ENCODE results near the gene EGFR. TPM values are rescaled to one million over a fixed set of nuclear protein-coding genes. Genes with fewer than 3 reads are reported as not detected.

The EGFR gene
- total RNA-seq, 1 donor from 2014 or later = 78.3 TPM

GRCh38 chr7:55249332-55249731 is 230.5 kb downstream of the EGFR start:
- DNase-seq = no peak
- intact Hi-C loops (cut with DNase I) = no loop called here

GRCh38 chr7:55250313-55250712 is 231.5 kb downstream of the EGFR start:
- ATAC-seq = no peak
- DNase-seq = no peak
- intact Hi-C loops (cut with DNase I) = no loop called here
- Histone ChIP-seq H3K27ac (no peak overlapping the region), H3K36me3 (no peaks in the 10 kb centered on the region), H3K9me3 (no peaks in the 10 kb centered on the region), H3K27me3 (no peaks in the 10 kb centered on the region), H3K4me3 (no peak overlapping the region), H3K4me1 (peaks cover 7% of the 10 kb centered on the region)
- TF ChIP-seq CTCF (IDR thresholded peaks at IDR 0.05) = peak; percentile 47

More at GRCh38 chr7:55249332-55249731, 230.5 kb downstream of the EGFR start:
- no peak for TF ChIP-seq CTCF (IDR thresholded peaks at IDR 0.05)
- H3K27ac ChIP-seq = no peak overlapping the region
- no peaks in the 10 kb centered on the region for H3K27me3 ChIP-seq
- H3K4me3 ChIP-seq = no peak overlapping the region
- ATAC-seq = peak; percentile 92
- peaks cover 3% of the 10 kb centered on the region for H3K4me1 ChIP-seq
- no peaks in the 10 kb centered on the region for H3K36me3 ChIP-seq
- H3K9me3 ChIP-seq = no peaks in the 10 kb centered on the region

- H3K36me3 ChIP-seq = no peaks in the 10 kb centered on the region
- intact Hi-C loops (cut with DNase I) = no loop called here
- H3K4me1 ChIP-seq = peaks cover 7% of the 10 kb centered on the region
- H3K27ac ChIP-seq = no peak overlapping the region
- H3K4me3 ChIP-seq = no peak overlapping the region
- no peak for DNase-seq
- H3K27me3 ChIP-seq = peaks cover 4% of the 10 kb centered on the region
- no peak for ATAC-seq
- TF ChIP-seq CTCF (IDR thresholded peaks at IDR 0.05) = no peak
- no peaks in the 10 kb centered on the region for H3K9me3 ChIP-seq
Measured at GRCh38 chr7:55251313-55251712, 232.5 kb downstream of the EGFR start.

GRCh38 chr7:55251911-55252310 is 233.1 kb downstream of the EGFR start:
- no peak overlapping the region for H3K27ac ChIP-seq
- peaks cover 7% of the 10 kb centered on the region for H3K4me1 ChIP-seq
- no peaks in the 10 kb centered on the region for H3K36me3 ChIP-seq
- TF ChIP-seq CTCF (IDR thresholded peaks at IDR 0.05) = no peak
- no peaks in the 10 kb centered on the region for H3K9me3 ChIP-seq
- H3K4me3 ChIP-seq = no peak overlapping the region
- H3K27me3 ChIP-seq = peaks cover 5% of the 10 kb centered on the region
- DNase-seq (no peak), ATAC-seq (no peak)
- intact Hi-C loops (cut with DNase I) = no loop called here

- intact Hi-C loops (cut with DNase I) = no loop called here
- H3K36me3 ChIP-seq = no peaks in the 10 kb centered on the region
- ATAC-seq (no peak), DNase-seq (no peak)
- H3K9me3 ChIP-seq = no peaks in the 10 kb centered on the region
- H3K27me3 ChIP-seq = peaks cover 5% of the 10 kb centered on the region
- no peak overlapping the region for H3K27ac ChIP-seq
- no peak overlapping the region for H3K4me3 ChIP-seq
- H3K4me1 ChIP-seq = peaks cover 7% of the 10 kb centered on the region
- TF ChIP-seq CTCF (IDR thresholded peaks at IDR 0.05) = no peak
Measured at GRCh38 chr7:55252386-55252785, 233.6 kb downstream of the EGFR start.

GRCh38 chr7:55253188-55253587 is 234.4 kb downstream of the EGFR start:
- H3K36me3 ChIP-seq = no peaks in the 10 kb centered on the region
- H3K4me3 ChIP-seq = no peak overlapping the region
- no peaks in the 10 kb centered on the region for H3K9me3 ChIP-seq
- H3K4me1 ChIP-seq = peaks cover 7% of the 10 kb centered on the region
- no peak for TF ChIP-seq CTCF (IDR thresholded peaks at IDR 0.05)
- intact Hi-C loops (cut with DNase I) = no loop called here
- H3K27me3 ChIP-seq = peaks cover 5% of the 10 kb centered on the region
- no peak for ATAC-seq
- no peak overlapping the region for H3K27ac ChIP-seq
- no peak for DNase-seq
